GM18511 (cell line): ENCODE data around the gene BEAN1.
"Not testable (repeated sequence)": the region's sequence is repeated elsewhere in the genome, so short reads cannot be mapped to it uniquely, and the experiment has no call there.

Experiments used
- ATAC-seq: cut with Tn5 transposase; IDR thresholded peaks from one replicate; pipeline ENCODE4 v1.9.1; 2021; ENCODE audit warnings: mild to moderate bottlenecking, moderate library complexity; ENCODE audit not compliant: unreplicated experiment

Gene BEAN1

GRCh38 chr16:66502020-66502913 lies 75.2 kb downstream of the BEAN1 start:
- ATAC-seq, result no peak

- no peak for ATAC-seq
Observed at GRCh38 chr16:66503030-66503429, 75.9 kb downstream of the BEAN1 start.

GRCh38 chr16:66503612-66504011 lies 76.5 kb downstream of the BEAN1 start:
- no peak for ATAC-seq

GRCh38 chr16:66507731-66508239 lies 80.7 kb downstream of the BEAN1 start:
- ATAC-seq, result peak; percentile 50

GRCh38 chr16:66508248-66508913 lies 81.3 kb downstream of the BEAN1 start:
- peak; percentile 66 for ATAC-seq

GRCh38 chr16:66508914-66509496 lies 81.9 kb downstream of the BEAN1 start:
- ATAC-seq, result no peak

GRCh38 chr16:66509576-66509975 lies 82.5 kb downstream of the BEAN1 start:
- no peak for ATAC-seq

GRCh38 chr16:66510298-66510697 lies 83.2 kb downstream of the BEAN1 start:
- ATAC-seq, result no peak

- ATAC-seq, result no peak
Observed at GRCh38 chr16:66510711-66511601, 83.9 kb downstream of the BEAN1 start.

GRCh38 chr16:66511602-66512271 lies 84.6 kb downstream of the BEAN1 start:
- no peak for ATAC-seq

- no peak for ATAC-seq
Observed at GRCh38 chr16:66512272-66513110, 85.4 kb downstream of the BEAN1 start.

GRCh38 chr16:66513111-66513723 lies 86.1 kb downstream of the BEAN1 start:
- no peak for ATAC-seq

GRCh38 chr16:66514391-66514790 lies 87.3 kb downstream of the BEAN1 start:
- not testable (repeated sequence) for ATAC-seq

GRCh38 chr16:66514980-66515595 lies 88.0 kb downstream of the BEAN1 start:
- not testable (repeated sequence) for ATAC-seq

GRCh38 chr16:66515596-66516508 lies 88.8 kb downstream of the BEAN1 start:
- ATAC-seq, result peak; percentile 10

- peak; percentile 33 for ATAC-seq
Observed at GRCh38 chr16:66516509-66516807, 89.4 kb downstream of the BEAN1 start.

- ATAC-seq, result peak; percentile 98
Observed at GRCh38 chr16:66516808-66517585, 89.9 kb downstream of the BEAN1 start.
